Pulmonary artery endothelial cell (primary cell): ENCODE data around the gene PTCH2. TPM values are rescaled to one million over a fixed set of nuclear protein-coding genes. Genes with fewer than 3 reads are reported as not detected.
"Not testable (repeated sequence)": the region's sequence is repeated elsewhere in the genome, so short reads cannot be mapped to it uniquely, and the experiment has no call there.

ENCODE experiments used
- DNase-seq: peaks from one replicate; pipeline ENCODE4 v3.0.0-alpha.2; 2011; ENCODE audit warnings: low read depth, low spot score
- total RNA-seq: library from RNA; depleted of rRNA; stranded (reverse); fragments of >200 nt; gene quantifications from 2 replicates; pipeline ENCODE4 v1.2.3, GENCODE V29; 2014

The PTCH2 gene
- total RNA-seq, 1 donor from 2014 or later: 0.07 TPM

- no peak for DNase-seq
Observed at GRCh38 chr1:44820328-44821239, 22.5 kb downstream of the PTCH2 start.

- peak; percentile 53 for DNase-seq
Observed at GRCh38 chr1:44819608-44820327, 23.3 kb downstream of the PTCH2 start.

GRCh38 chr1:44819196-44819607, 23.9 kb downstream of the PTCH2 start:
- no peak for DNase-seq

- no peak for DNase-seq
Observed at GRCh38 chr1:44817771-44818495, 25.1 kb downstream of the PTCH2 start.

- no peak for DNase-seq
Observed at GRCh38 chr1:44817307-44817706, 25.7 kb downstream of the PTCH2 start.

- not testable (repeated sequence) for DNase-seq
Observed at GRCh38 chr1:44815926-44816325, 27.1 kb downstream of the PTCH2 start.

GRCh38 chr1:44812822-44813543, 30.1 kb downstream of the PTCH2 start:
- no peak for DNase-seq

- no peak for DNase-seq
Observed at GRCh38 chr1:44811234-44811633, 31.8 kb downstream of the PTCH2 start.

GRCh38 chr1:44810762-44811105, 32.3 kb downstream of the PTCH2 start:
- DNase-seq: not testable (repeated sequence)

GRCh38 chr1:44810101-44810761, 32.8 kb downstream of the PTCH2 start:
- no peak for DNase-seq

GRCh38 chr1:44808938-44809917, 33.8 kb downstream of the PTCH2 start:
- DNase-seq: no peak

- peak; percentile 81 for DNase-seq
Observed at GRCh38 chr1:44808063-44808937, 34.8 kb downstream of the PTCH2 start, which contains the start of gene BTBD19. Gene BTBD19, plus strand, starts transcription at chr1:44808523. Its CDS starts 298 bp downstream, at chr1:44808821.

GRCh38 chr1:44807364-44808062, 35.5 kb downstream of the PTCH2 start:
- DNase-seq: peak; percentile 100

- DNase-seq: no peak
Observed at GRCh38 chr1:44806704-44807363, 36.2 kb downstream of the PTCH2 start, which contains the start of gene DYNLT4. Gene DYNLT4, minus strand, starts transcription at chr1:44807351. Its CDS starts 683 bp downstream, at chr1:44806668.

GRCh38 chr1:44806025-44806703, 36.9 kb downstream of the PTCH2 start:
- DNase-seq: no peak

- no peak for DNase-seq
Observed at GRCh38 chr1:44805311-44806024, 37.6 kb downstream of the PTCH2 start.
